T-helper 1 cell (primary cell): ENCODE results near the gene CMBL.
"Not testable (repeated sequence)": the region's sequence is repeated elsewhere in the genome, so short reads cannot be mapped to it uniquely, and the experiment has no call there.

ENCODE experiments used
- DNase-seq, 5 donors: peaks; one replicate each; pipeline ENCODE4 v3.0.0-alpha.2; 2012 to 2020

Gene CMBL

GRCh38 chr5:10283927-10284635, 23.6 kb downstream of the CMBL start:
- DNase-seq: peak; percentile 44 to 76 (median 60)

GRCh38 chr5:10279925-10280720, 27.6 kb downstream of the CMBL start:
- no peak for DNase-seq

- no peak for DNase-seq
Observed at GRCh38 chr5:10279328-10279727, 28.4 kb downstream of the CMBL start.

- DNase-seq: no peak
Observed at GRCh38 chr5:10278658-10279279, 28.9 kb downstream of the CMBL start.

GRCh38 chr5:10277773-10278630, 29.7 kb downstream of the CMBL start:
- DNase-seq: no peak

- no peak for DNase-seq
Observed at GRCh38 chr5:10276691-10277090, 31.0 kb downstream of the CMBL start.

- no peak for DNase-seq
Observed at GRCh38 chr5:10275991-10276390, 31.7 kb downstream of the CMBL start.

GRCh38 chr5:10275460-10275859, 32.2 kb downstream of the CMBL start:
- DNase-seq: no peak

- DNase-seq: not testable (repeated sequence)
Observed at GRCh38 chr5:10272875-10273209, 34.9 kb downstream of the CMBL start.

GRCh38 chr5:10272053-10272874, 35.4 kb downstream of the CMBL start:
- no peak for DNase-seq

GRCh38 chr5:10268100-10268499, 39.6 kb downstream of the CMBL start:
- no peak for DNase-seq

- DNase-seq: no peak
Observed at GRCh38 chr5:10266839-10267238, 40.9 kb downstream of the CMBL start.

GRCh38 chr5:10266137-10266536, 41.6 kb downstream of the CMBL start:
- no peak for DNase-seq

GRCh38 chr5:10265245-10266109, 42.2 kb downstream of the CMBL start:
- DNase-seq: no peak

- DNase-seq: no peak
Observed at GRCh38 chr5:10264604-10265003, 43.1 kb downstream of the CMBL start.

- no peak for DNase-seq
Observed at GRCh38 chr5:10262995-10263394, 44.7 kb downstream of the CMBL start.

- DNase-seq: no peak
Observed at GRCh38 chr5:10262121-10262774, 45.5 kb downstream of the CMBL start.

- DNase-seq: no peak
Observed at GRCh38 chr5:10261065-10261464, 46.6 kb downstream of the CMBL start.

- DNase-seq: no peak
Observed at GRCh38 chr5:10259899-10260298, 47.8 kb downstream of the CMBL start.

- no peak for DNase-seq
Observed at GRCh38 chr5:10257870-10258269, 49.8 kb downstream of the CMBL start.
